HCT116 (cell line): ENCODE results near the gene IFI27. TPM values are rescaled to one million over a fixed set of nuclear protein-coding genes. Genes with fewer than 3 reads are reported as not detected.
A peak's percentile ranks its signal among the peaks of the same experiment; 100 is the strongest.

ENCODE experiments used
- ATAC-seq: fragments of 200-7000 bp; cut with Tn5 transposase; 2 replicates; pipeline ENCODE4 v1.9.1; 2020; ENCODE audit warnings: mild to moderate bottlenecking, moderate library complexity
- Bru-seq: library from RNA; stranded (reverse); fragments of 400-500 nt; gene quantifications from one replicate; lab custom pipeline; 2021; lab: Mats Ljungman, UMichigan
- BruChase-seq, 2 experiments: library from RNA; stranded (reverse); fragments of 400-500 nt; gene quantifications; one replicate each; lab custom pipeline; 2021; lab: Mats Ljungman, UMichigan
- BruUV-seq: library from RNA; stranded (reverse); fragments of 400-500 nt; replicated peaks from 2 replicates; lab custom pipeline; 2021; lab: Mats Ljungman, UMichigan
- CTCF ChIA-PET: fragments of 300-600 bp; sonication (Branson Sonifier 250); formaldehyde crosslinking; loops from one replicate; lab custom pipeline; 2021; ENCODE audit warnings: antibody characterized with exemption; lab: Charles Lee
- POLR2A ChIA-PET: fragments of 300-600, 350-600 bp; sonication (Branson Sonifier 250); formaldehyde crosslinking; loops from one replicate; lab custom pipeline; 2021; ENCODE audit warnings: antibody characterized with exemption; lab: Charles Lee
- RAD21 ChIA-PET, 2 experiments: fragments of 300-600 bp; sonication (Branson Sonifier 250); formaldehyde crosslinking; loops; one replicate each; lab custom pipeline; 2023; ENCODE audit warnings: low total read pairs in 2 of 2; ENCODE audit not compliant: uncharacterized antibody in 2 of 2, unreplicated experiment in 2 of 2, low non-redundant PET in 1 of 2; lab: Charles Lee
- DNase-seq: peaks from one replicate; pipeline ENCODE4 v3.0.0-alpha.2; 2010; ENCODE audit warnings: low read depth, low spot score
- H2AFZ ChIP-seq: fragments of 200-600 bp; shearing (Covaris generic), sonication (generic); 2 replicates; pipeline ENCODE4 v1.6.1; 2017; ENCODE audit warnings: low read depth, mixed run types, mixed read lengths, antibody characterized with exemption, low read length; ENCODE audit not compliant: poor library complexity, severe bottlenecking
- H3K27ac ChIP-seq: 2 replicates; pipeline ENCODE4 v1.5.1; 2012; ENCODE audit warnings: low read depth, low read length
- H3K27me3 ChIP-seq: fragments of 200-600 bp; sonication (generic); 2 replicates; pipeline ENCODE4 v1.6.1; 2016; ENCODE audit warnings: mixed run types, low read length, mixed read lengths; ENCODE audit not compliant: insufficient read depth
- H3K36me3 ChIP-seq, 2 experiments: fragments of 200-500 bp in 1 of 2; fragments of 200-600 bp in 1 of 2; sonication (Bioruptor generic) in 1 of 2; sonication (generic) in 1 of 2; 2 replicates each; pipeline versions ENCODE4 v1.5.1 to v1.6.1; 2014 to 2016; ENCODE audit warnings: low read length in 2 of 2, inconsistent platforms in 1 of 2, mixed read lengths in 1 of 2, mixed run types in 1 of 2; ENCODE audit not compliant: insufficient read depth in 2 of 2, control insufficient read depth in 1 of 2
- H3K4me1 ChIP-seq, 2 experiments: fragments of 200-600 bp in 1 of 2; sonication (generic) in 1 of 2; 2 replicates each; pipeline versions ENCODE4 v1.5.1 to v1.6.1; 2012 to 2017; ENCODE audit warnings: low read length in 2 of 2, inconsistent platforms in 1 of 2, mild to moderate bottlenecking in 1 of 2, mixed read lengths in 1 of 2, mixed run types in 1 of 2, moderate library complexity in 1 of 2; ENCODE audit not compliant: insufficient read depth in 2 of 2, control insufficient read depth in 1 of 2
- H3K4me2 ChIP-seq: fragments of 200-600 bp; sonication (generic); 2 replicates; pipeline ENCODE4 v1.6.1; 2017; ENCODE audit warnings: mixed run types, low read length, mixed read lengths
- H3K4me3 ChIP-seq, 2 experiments: fragments of 200-600 bp in 1 of 2; sonication (generic) in 1 of 2; replicated peaks in 1 of 2; 2 replicates each; pipeline ENCODE4 v1.5.1; 2011 to 2016; ENCODE audit warnings: low read length in 2 of 2, control low read depth in 1 of 2, low read depth in 1 of 2, mild to moderate bottlenecking in 1 of 2, mixed read lengths in 1 of 2, mixed run types in 1 of 2
- H3K79me2 ChIP-seq: fragments of 200-600 bp; sonication (generic); 2 replicates; pipeline ENCODE4 v1.6.1; 2017; ENCODE audit warnings: mild to moderate bottlenecking, mixed run types, low read length, moderate library complexity, mixed read lengths; ENCODE audit not compliant: insufficient read depth
- H3K9ac ChIP-seq: fragments of 200-600 bp; sonication (generic); 2 replicates; pipeline ENCODE4 v1.6.1; 2016; ENCODE audit warnings: low read length, mixed read lengths
- H3K9me2 ChIP-seq: fragments of 200-600 bp; sonication (generic), shearing (Covaris generic); 2 replicates; pipeline ENCODE4 v1.6.1; 2017; ENCODE audit warnings: mixed run types, mild to moderate bottlenecking, moderate library complexity; ENCODE audit not compliant: insufficient read depth
- H3K9me3 ChIP-seq, 2 experiments: fragments of 200-500 bp in 1 of 2; fragments of 200-600 bp in 1 of 2; sonication (Bioruptor generic) in 1 of 2; sonication (generic) in 1 of 2; 2 replicates each; pipeline ENCODE4 v1.6.1; 2014 to 2017; ENCODE audit warnings: low read length in 2 of 2, mixed read lengths in 2 of 2, inconsistent platforms in 1 of 2, low read depth in 1 of 2, mild to moderate bottlenecking in 1 of 2, mixed run types in 1 of 2, moderate library complexity in 1 of 2; ENCODE audit not compliant: control insufficient read depth in 1 of 2, insufficient read depth in 1 of 2
- H4K20me1 ChIP-seq: fragments of 200-600 bp; sonication (generic), shearing (Covaris generic); 2 replicates; pipeline ENCODE4 v1.6.1; 2017; ENCODE audit warnings: mixed run types, mild to moderate bottlenecking, moderate library complexity; ENCODE audit not compliant: insufficient read depth
- CBX3 ChIP-seq: IDR thresholded peaks from 2 replicates; pipeline ENCODE4 v1.6.1; 2012; ENCODE audit warnings: low read depth
- CEBPB ChIP-seq: IDR thresholded peaks from 2 replicates; pipeline ENCODE4 v1.6.1; 2012; ENCODE audit warnings: low read depth
- EGR1 ChIP-seq: IDR thresholded peaks from 2 replicates; pipeline ENCODE4 v1.6.1; 2012; ENCODE audit warnings: low read depth
- ELF1 ChIP-seq: IDR thresholded peaks from 2 replicates; pipeline ENCODE4 v1.6.1; 2012; ENCODE audit warnings: low read depth, borderline replicate concordance
- JUND ChIP-seq: IDR thresholded peaks from 2 replicates; pipeline ENCODE4 v1.6.1; 2012
- POLR2A ChIP-seq: IDR thresholded peaks from 2 replicates; pipeline ENCODE4 v1.7.0; 2011; ENCODE audit warnings: borderline replicate concordance; ENCODE audit not compliant: insufficient read depth, insufficient read length; ENCODE audit errors: extremely low read depth
- POLR2AphosphoS5 ChIP-seq: IDR thresholded peaks from 2 replicates; pipeline ENCODE4 v1.6.1; 2011; ENCODE audit warnings: mild to moderate bottlenecking, low read depth, low read length, moderate library complexity
- RAD21 ChIP-seq: IDR thresholded peaks from 2 replicates; pipeline ENCODE4 v1.6.1; 2012; ENCODE audit warnings: low read depth, mild to moderate bottlenecking
- SIN3A ChIP-seq: IDR thresholded peaks from 2 replicates; pipeline ENCODE4 v1.6.1; 2012; ENCODE audit warnings: low read depth
- SP1 ChIP-seq: IDR thresholded peaks from 2 replicates; pipeline ENCODE4 v1.6.1; 2012; ENCODE audit warnings: low read depth
- SRF ChIP-seq: IDR thresholded peaks from 2 replicates; pipeline ENCODE4 v1.6.1; 2012; ENCODE audit warnings: low read depth
- TCF7L2 ChIP-seq: IDR thresholded peaks from 2 replicates; pipeline ENCODE4 v1.7.0; 2011; ENCODE audit warnings: borderline replicate concordance, inconsistent platforms; ENCODE audit not compliant: insufficient read depth, insufficient read length; ENCODE audit errors: extremely low read depth
- YY1 ChIP-seq: IDR thresholded peaks from 2 replicates; pipeline ENCODE4 v1.6.1; 2011; ENCODE audit warnings: low read length, low read depth, moderate library complexity, mild to moderate bottlenecking; ENCODE audit not compliant: insufficient replicate concordance; ENCODE audit errors: extremely low read depth
- ZBTB33 ChIP-seq: IDR thresholded peaks from 2 replicates; pipeline ENCODE4 v1.6.1; 2011; ENCODE audit warnings: mild to moderate bottlenecking, low read length, moderate library complexity; ENCODE audit not compliant: insufficient replicate concordance; ENCODE audit errors: extremely low read depth
- ZFX ChIP-seq: fragments of 450-650 bp; IDR thresholded peaks from 2 replicates; pipeline ENCODE4 v1.6.1; 2017
- intact Hi-C: fragments of 100-400 bp; cut with micrococcal nuclease; formaldehyde crosslinking; loops from 2 replicates; pipeline ENCODE4 v1.10.0; 2022
- long read RNA-seq: library from polyadenylated mRNA; unstranded; transcript quantifications from one replicate; pipeline ENCODE4 v2.0.0, GENCODE V29; 2021; ENCODE audit not compliant: unreplicated experiment
- polyA plus RNA-seq: library from polyadenylated mRNA; unstranded; fragments of >200 nt; gene quantifications from 2 replicates; pipeline ENCODE4 v1.2.1, GENCODE V29; 2012; ENCODE audit warnings: missing spikeins
- total RNA-seq: library from RNA; stranded (reverse); gene quantifications from one replicate; pipeline ENCODE4 v1.2.1, GENCODE V29; 2021; ENCODE audit not compliant: unreplicated experiment
- TF ChIP-seq, protein P1 (sequence below), 3 experiments: fragments of 200-600 bp in 1 of 3; sonication (generic) in 1 of 3; IDR thresholded peaks in 2 of 3; conservative IDR thresholded peaks in 1 of 3; 2 replicates each; pipeline ENCODE4 v1.5.1; 2012 to 2017; ENCODE audit warnings: low read depth in 2 of 3, low read length in 2 of 3, antibody characterized with exemption in 1 of 3, borderline replicate concordance in 1 of 3, control low read depth in 1 of 3, mild to moderate bottlenecking in 1 of 3, mixed read lengths in 1 of 3, mixed run types in 1 of 3, moderate library complexity in 1 of 3; ENCODE audit not compliant: insufficient read depth in 1 of 3
- TF ChIP-seq, protein P2 (sequence below): IDR thresholded peaks from 2 replicates; pipeline ENCODE4 v1.6.1; 2012
- TF ChIP-seq, protein P3 (sequence below): IDR thresholded peaks from 2 replicates; pipeline ENCODE4 v1.6.1; 2012

Gene IFI27
- total RNA-seq (3.8 TPM), Bru-seq, nascent RNA (percentile 38 among the genes with signal in this experiment), BruChase-seq, experiment 1, labeled RNA remaining after a 6-hour chase (percentile 54 among the genes with signal in this experiment), BruChase-seq, experiment 2, labeled RNA remaining after a 2-hour chase (percentile 54 among the genes with signal in this experiment)
- polyA plus RNA-seq: 3.4 and 7.8 TPM in 2 replicates
- long read RNA-seq, partial matches to known transcripts: 0 of 4 reads
- long read RNA-seq, other reads (novel, unspliced or antisense): 4 of 4 reads

DNA sequence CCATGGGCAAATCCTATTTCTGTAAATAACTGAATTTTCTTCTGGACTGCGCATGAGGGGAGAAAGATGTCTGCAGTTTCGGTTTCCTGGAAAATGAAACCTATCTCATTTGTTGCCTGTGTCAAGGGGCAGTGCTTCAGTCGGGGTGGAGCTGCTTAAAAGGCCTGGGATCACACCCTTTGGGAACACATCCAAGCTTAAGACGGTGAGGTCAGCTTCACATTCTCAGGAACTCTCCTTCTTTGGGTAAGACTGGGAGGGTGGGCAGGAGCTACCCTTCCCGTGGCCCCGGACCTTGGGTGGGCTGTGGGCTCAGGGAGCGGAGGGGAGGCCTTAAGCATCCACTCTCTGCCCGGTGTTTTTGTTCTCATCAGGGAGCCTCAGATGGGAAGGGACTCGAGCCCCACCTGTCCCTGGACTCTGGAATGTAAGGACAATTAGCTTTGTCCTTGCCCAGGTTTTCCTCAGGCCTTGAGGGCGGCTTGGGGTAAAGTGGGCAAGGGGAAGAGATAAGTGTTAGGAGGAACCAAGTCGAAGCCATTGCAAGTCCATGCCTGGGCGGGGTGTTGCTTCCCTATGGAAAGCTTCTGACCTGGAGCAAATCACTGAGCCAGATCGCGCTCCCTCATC is at the start of gene IFI27:
Gene IFI27, plus strand, starts transcription at position 185 of the 630 bp plus-strand sequence.
- CTCF ChIA-PET: interaction anchor here (0.8 to 1.0 kb wide), 2 partner anchors 21 to 171 kb away, joined by 3 to 5 read pairs; no protein-coding TSS in a partner anchor

More for the DNA sequence above, at the start of gene IFI27:
- Histone ChIP-seq H4K20me1 (no peaks in the 10 kb centered on the region), H3K9ac (no peak within 1 kb of the TSS), H3K79me2 (no peaks in the 10 kb centered on the region), H3K27me3 (no peaks in the 10 kb centered on the region), H3K4me3 (no peak within 1 kb of the TSS), H3K4me1 (peaks cover 0 to 18% of the 10 kb centered on the region in 2 experiments; a peak in 1 of 4 replicates), H3K9me2 (no peaks in the 10 kb centered on the region), H3K36me3 (no peaks in the 10 kb centered on the region), H2AFZ (no peak within 1 kb of the TSS)
- ChIA-PET POLR2A (no interaction called here), RAD21 (no interaction called here)
- intact Hi-C loops: no loop called here
- no peak for TF ChIP-seq SIN3A
- no peak for TF ChIP-seq JUND
- TF ChIP-seq POLR2A: no peak
- TF ChIP-seq EGR1: no peak
- no peak for TF ChIP-seq CEBPB
- no peak for TF ChIP-seq ZFX
- TF ChIP-seq, protein P1, sequence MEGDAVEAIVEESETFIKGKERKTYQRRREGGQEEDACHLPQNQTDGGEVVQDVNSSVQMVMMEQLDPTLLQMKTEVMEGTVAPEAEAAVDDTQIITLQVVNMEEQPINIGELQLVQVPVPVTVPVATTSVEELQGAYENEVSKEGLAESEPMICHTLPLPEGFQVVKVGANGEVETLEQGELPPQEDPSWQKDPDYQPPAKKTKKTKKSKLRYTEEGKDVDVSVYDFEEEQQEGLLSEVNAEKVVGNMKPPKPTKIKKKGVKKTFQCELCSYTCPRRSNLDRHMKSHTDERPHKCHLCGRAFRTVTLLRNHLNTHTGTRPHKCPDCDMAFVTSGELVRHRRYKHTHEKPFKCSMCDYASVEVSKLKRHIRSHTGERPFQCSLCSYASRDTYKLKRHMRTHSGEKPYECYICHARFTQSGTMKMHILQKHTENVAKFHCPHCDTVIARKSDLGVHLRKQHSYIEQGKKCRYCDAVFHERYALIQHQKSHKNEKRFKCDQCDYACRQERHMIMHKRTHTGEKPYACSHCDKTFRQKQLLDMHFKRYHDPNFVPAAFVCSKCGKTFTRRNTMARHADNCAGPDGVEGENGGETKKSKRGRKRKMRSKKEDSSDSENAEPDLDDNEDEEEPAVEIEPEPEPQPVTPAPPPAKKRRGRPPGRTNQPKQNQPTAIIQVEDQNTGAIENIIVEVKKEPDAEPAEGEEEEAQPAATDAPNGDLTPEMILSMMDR (IDR thresholded peaks at IDR 0.05 in 2 of 3, conservative IDR thresholded peaks at IDR 0.05 in 1 of 3; ENCODE audit: borderline replicate concordance in 1 of 3, insufficient read depth in 1 of 3, low read depth in 2 of 3, low read length in 2 of 3): no peak
- TF ChIP-seq YY1: no peak
- TF ChIP-seq POLR2AphosphoS5: no peak
- no peak for TF ChIP-seq RAD21
- no peak for TF ChIP-seq CBX3
- no peak for TF ChIP-seq ELF1
- TF ChIP-seq, protein P2, sequence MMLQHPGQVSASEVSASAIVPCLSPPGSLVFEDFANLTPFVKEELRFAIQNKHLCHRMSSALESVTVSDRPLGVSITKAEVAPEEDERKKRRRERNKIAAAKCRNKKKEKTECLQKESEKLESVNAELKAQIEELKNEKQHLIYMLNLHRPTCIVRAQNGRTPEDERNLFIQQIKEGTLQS: no peak
- TF ChIP-seq SP1: no peak
- TF ChIP-seq TCF7L2: no peak
- no peak for TF ChIP-seq SRF
- TF ChIP-seq ZBTB33: no peak
- TF ChIP-seq, protein P3, sequence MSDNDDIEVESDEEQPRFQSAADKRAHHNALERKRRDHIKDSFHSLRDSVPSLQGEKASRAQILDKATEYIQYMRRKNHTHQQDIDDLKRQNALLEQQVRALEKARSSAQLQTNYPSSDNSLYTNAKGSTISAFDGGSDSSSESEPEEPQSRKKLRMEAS: no peak
- TF ChIP-seq, all 23 proteins: peak for 0
- peak within 1 kb of the TSS; percentile 26 for H3K4me2 ChIP-seq
- DNase-seq (no peak), ATAC-seq (0 out of 2 replicates have a peak, but pooled peaks have one; percentile 32)
- no peaks in the 10 kb centered on the region for H3K9me3 ChIP-seq
- no peak within 1 kb of the TSS for H3K27ac ChIP-seq
- BruUV-seq: no TSS peak
